T-cell (primary cell): Measurements from ENCODE around the gene NIP7. TPM values are rescaled to one million over a fixed set of nuclear protein-coding genes. Genes with fewer than 3 reads are reported as not detected.
A peak's percentile ranks its signal among the peaks of the same experiment; 100 is the strongest.

Experiments
- ATAC-seq, 4 experiments: fragments of 200-7000 bp in 3 of 4; fragments of 150-1000 bp in 1 of 4; cut with Tn5 transposase; replicated peaks in 1 of 4; 1 replicate in 3 of 4; 2 replicates in 1 of 4; pipeline ENCODE4 v1.10.0; 2021; ENCODE audit warnings: moderate library complexity in 3 of 4, mild to moderate bottlenecking in 2 of 4, moderate number of reproducible peaks in 1 of 4
- CTCF ChIA-PET, 2 donors: fragments of 300-600 bp; sonication (Branson Sonifier 250); formaldehyde crosslinking; loops; one replicate each; lab custom pipeline; 2022; ENCODE audit warnings: antibody characterized with exemption in 2 of 2; lab: Charles Lee
- POLR2A ChIA-PET, 2 donors: fragments of 300-600 bp; sonication (Branson Sonifier 250); formaldehyde crosslinking; loops; one replicate each; lab custom pipeline; 2022; ENCODE audit warnings: antibody characterized with exemption in 2 of 2; lab: Charles Lee
- DNase-seq, 35 experiments: peaks; one replicate each; pipeline versions ENCODE4 v3.0.0 to v3.0.0-alpha.2; 2013 to 2023
- H3K27ac ChIP-seq: one replicate; pipeline ENCODE4 v1.5.1; 2013; ENCODE audit warnings: low read length
- H3K27me3 ChIP-seq, 2 experiments: replicated peaks in 1 of 2; 1 replicate in 1 of 2; 2 replicates in 1 of 2; pipeline versions ENCODE4 v1.6.1 to v1.7.0; 2013; ENCODE audit warnings: low read length in 1 of 2, mixed read lengths in 1 of 2; ENCODE audit not compliant: control insufficient read depth in 2 of 2, insufficient read depth in 2 of 2; ENCODE audit errors: extremely low read depth in 1 of 2
- H3K36me3 ChIP-seq, 2 donors: 1 replicate in 1 of 2; 2 replicates in 1 of 2; pipeline versions ENCODE4 v1.6.1 to v1.7.0; 2013; ENCODE audit warnings: low read length in 1 of 2; ENCODE audit not compliant: control insufficient read depth in 2 of 2, insufficient read depth in 1 of 2; ENCODE audit errors: extremely low read depth in 1 of 2
- H3K4me1 ChIP-seq, 2 experiments: 1 replicate in 1 of 2; 2 replicates in 1 of 2; pipeline versions ENCODE4 v1.6.1 to v1.7.0; 2013; ENCODE audit warnings: low read length in 2 of 2, mixed read lengths in 1 of 2; ENCODE audit not compliant: insufficient read depth in 2 of 2, control insufficient read depth in 1 of 2; ENCODE audit errors: extremely low read depth in 1 of 2
- H3K4me3 ChIP-seq, 2 donors: 1 replicate in 1 of 2; 2 replicates in 1 of 2; pipeline versions ENCODE4 v1.5.1 to v1.7.0; 2013; ENCODE audit warnings: mild to moderate bottlenecking in 2 of 2, low read length in 1 of 2, moderate library complexity in 1 of 2; ENCODE audit not compliant: control insufficient read depth in 1 of 2; ENCODE audit errors: extremely low read depth in 1 of 2
- H3K9me3 ChIP-seq: 2 replicates; pipeline ENCODE4 v1.7.0; 2013
- H3K27ac Mint-ChIP-seq, 2 donors: one replicate each; pipeline ENCODE4 v1.8.0; 2020 to 2021; ENCODE audit warnings: mild to moderate bottlenecking in 2 of 2, mixed read lengths in 2 of 2
- H3K27me3 Mint-ChIP-seq, 2 donors: one replicate each; pipeline ENCODE4 v1.8.0; 2021 to 2022; ENCODE audit warnings: mixed read lengths in 2 of 2
- H3K36me3 Mint-ChIP-seq: one replicate; pipeline ENCODE4 v1.8.0; 2021; ENCODE audit warnings: mixed read lengths
- H3K4me1 Mint-ChIP-seq, 3 donors: one replicate each; pipeline ENCODE4 v1.8.0; 2020 to 2022; ENCODE audit warnings: mixed read lengths in 3 of 3, mild to moderate bottlenecking in 1 of 3
- H3K4me3 Mint-ChIP-seq, 3 donors: one replicate each; pipeline ENCODE4 v1.8.0; 2020 to 2022; ENCODE audit warnings: mild to moderate bottlenecking in 3 of 3, mixed read lengths in 3 of 3, moderate library complexity in 3 of 3
- H3K9me3 Mint-ChIP-seq, 3 donors: one replicate each; pipeline ENCODE4 v1.8.0; 2020 to 2022; ENCODE audit warnings: mixed read lengths in 3 of 3
- WGBS: methylation state at CpG from one replicate; pipeline ENCODE4 v1.1.5; 2013; ENCODE audit warnings: missing lambda C conversion rate; ENCODE audit not compliant: insufficient coverage; 5-methylcytosine and 5-hydroxymethylcytosine counted together
- total RNA-seq, 35 experiments: library from RNA in 6 of 35; stranded (reverse) in 6 of 35; fragments of 120-200 nt in 1 of 35; gene quantifications; one replicate each; pipeline versions ENCODE4 v1.2.1 to v1.2.4 and lab custom pipeline; 2013 to 2026

NIP7 gene
- total RNA-seq, 5 donors from 2014 or later (not counting 1 experiment from before 2014, with no cell fraction given) = 23.7 to 32.9 (median 29.6) TPM

- peaks cover 23 to 33% (median 23%) of the 10 kb centered on the region in 3 donors for H3K4me1 Mint-ChIP-seq
- WGBS = 100% methylated on average over 3 of the region's 5 CpGs
- DNase-seq (no peak), ATAC-seq (no peak)
- H3K27me3 ChIP-seq = no peaks in the 10 kb centered on the region
- H3K36me3 Mint-ChIP-seq = peaks cover 21% of the 10 kb centered on the region
- no peak overlapping the region for H3K27ac ChIP-seq
- H3K9me3 Mint-ChIP-seq = no peaks in the 10 kb centered on the region
- CTCF ChIA-PET = interaction anchor here in 1 of 2 donors (0.6 kb wide), 1 partner anchor 568 kb away, joined by 4 read pairs; no protein-coding TSS in a partner anchor
- no peak overlapping the region for H3K4me3 Mint-ChIP-seq
- H3K4me3 ChIP-seq = no peak overlapping the region
- no peak overlapping the region for H3K27ac Mint-ChIP-seq
- POLR2A ChIA-PET = interaction anchor here in 1 of 2 donors (0.6 kb wide), 1 partner anchor 37 kb away, joined by 3 read pairs; no protein-coding TSS in a partner anchor
- H3K27me3 Mint-ChIP-seq = no peaks in the 10 kb centered on the region
- peaks cover 4 to 26% of the 10 kb centered on the region in 2 donors for H3K36me3 ChIP-seq
- peaks cover 5 to 26% of the 10 kb centered on the region in 2 experiments for H3K4me1 ChIP-seq
- H3K9me3 ChIP-seq = no peaks in the 10 kb centered on the region
Measured at GRCh38 chr16:69344171-69344570, 4.6 kb downstream of the NIP7 start.

GRCh38 chr16:69345923-69346322, 6.4 kb downstream of the NIP7 start:
- DNase-seq (no peak), ATAC-seq (no peak)
- no peaks in the 10 kb centered on the region for H3K27me3 ChIP-seq
- no peak overlapping the region for H3K4me3 Mint-ChIP-seq
- H3K9me3 Mint-ChIP-seq = no peaks in the 10 kb centered on the region
- no peak overlapping the region for H3K4me3 ChIP-seq
- H3K27ac Mint-ChIP-seq = peak overlapping the region in 1 of 2 donors; percentile 64
- peaks cover 0 to 14% of the 10 kb centered on the region in 2 experiments for H3K4me1 ChIP-seq
- H3K36me3 Mint-ChIP-seq = peaks cover 18% of the 10 kb centered on the region
- no peaks in the 10 kb centered on the region for H3K9me3 ChIP-seq
- H3K27me3 Mint-ChIP-seq = no peaks in the 10 kb centered on the region
- ChIA-PET CTCF (no interaction called here), POLR2A (no interaction called here)
- peak overlapping the region; percentile 21 for H3K27ac ChIP-seq
- H3K36me3 ChIP-seq = peaks cover 5 to 26% of the 10 kb centered on the region in 2 donors
- WGBS = no CpG with 5 or more reads among the region's 4 CpGs
- peaks cover 6 to 18% (median 9%) of the 10 kb centered on the region in 3 donors for H3K4me1 Mint-ChIP-seq

- H3K9me3 Mint-ChIP-seq = no peaks in the 10 kb centered on the region
- no peak for DNase-seq
- ChIA-PET CTCF (no interaction called here), POLR2A (no interaction called here)
- no peaks in the 10 kb centered on the region for H3K9me3 ChIP-seq
- H3K4me3 Mint-ChIP-seq = no peak overlapping the region
- peaks cover 11% of the 10 kb centered on the region for H3K36me3 Mint-ChIP-seq
- H3K27me3 Mint-ChIP-seq = no peaks in the 10 kb centered on the region
- WGBS = 59% methylated on average over 3 of the region's 6 CpGs
- H3K27me3 ChIP-seq = no peaks in the 10 kb centered on the region
- no peak for ATAC-seq
- H3K27ac Mint-ChIP-seq = no peak overlapping the region
- no peak overlapping the region for H3K4me3 ChIP-seq
- no peak overlapping the region for H3K27ac ChIP-seq
- H3K4me1 ChIP-seq = peaks cover 0 to 14% of the 10 kb centered on the region in 2 experiments
- peaks cover 1 to 10% (median 2%) of the 10 kb centered on the region in 3 donors for H3K4me1 Mint-ChIP-seq
- H3K36me3 ChIP-seq = peaks cover 6 to 23% of the 10 kb centered on the region in 2 donors
Measured at GRCh38 chr16:69346683-69347082, 7.1 kb downstream of the NIP7 start.

DNA sequence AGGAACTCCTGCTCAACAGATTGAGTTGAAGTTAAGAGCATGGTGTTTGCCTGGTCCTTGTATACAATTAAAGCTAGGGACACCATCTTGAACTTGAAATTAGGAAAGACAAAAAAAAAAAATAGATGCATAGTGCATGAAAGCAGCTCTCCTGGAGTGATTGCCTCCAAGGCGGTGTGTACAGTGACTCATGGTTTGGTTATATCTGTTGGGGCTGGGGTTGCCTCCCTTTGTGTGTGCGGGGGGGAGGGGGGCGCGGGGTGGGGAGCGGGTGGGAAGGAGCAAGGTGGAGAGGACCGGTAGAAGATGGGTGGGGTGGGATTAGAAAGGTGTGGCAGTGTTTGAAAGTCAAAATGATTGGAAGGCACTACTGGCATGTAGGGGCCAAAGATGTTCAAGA, 8.7 kb downstream of the NIP7 start:
- Mint-ChIP-seq H3K9me3 (no peaks in the 10 kb centered on the region), H3K27ac (no peak overlapping the region), H3K4me3 (no peak overlapping the region), H3K27me3 (no peaks in the 10 kb centered on the region), H3K4me1 (peaks cover 0 to 7% (median 0%) of the 10 kb centered on the region in 3 donors), H3K36me3 (peaks cover 10% of the 10 kb centered on the region)
- H3K4me3 ChIP-seq = no peak overlapping the region
- H3K9me3 ChIP-seq = no peaks in the 10 kb centered on the region
- 83% methylated on average over 2 of the region's 6 CpGs for WGBS
- H3K36me3 ChIP-seq = peaks cover 6 to 16% of the 10 kb centered on the region in 2 donors
- DNase-seq = no peak
- H3K4me1 ChIP-seq = peaks cover 0 to 14% of the 10 kb centered on the region in 2 experiments
- POLR2A ChIA-PET = no interaction called here
- no peak overlapping the region for H3K27ac ChIP-seq
- CTCF ChIA-PET = no interaction called here
- H3K27me3 ChIP-seq = no peaks in the 10 kb centered on the region
- ATAC-seq = no peak

- H3K4me3 ChIP-seq = no peak overlapping the region
- WGBS = 100% methylated on average over 3 of the region's 10 CpGs
- Mint-ChIP-seq H3K4me3 (no peak overlapping the region), H3K36me3 (peaks cover 11% of the 10 kb centered on the region), H3K27ac (peak overlapping the region; percentile 6 to 22), H3K27me3 (no peaks in the 10 kb centered on the region), H3K9me3 (no peaks in the 10 kb centered on the region), H3K4me1 (peaks cover 0 to 7% (median 0%) of the 10 kb centered on the region in 3 donors)
- DNase-seq (no peak), ATAC-seq (no peak)
- H3K4me1 ChIP-seq = peaks cover 0 to 14% of the 10 kb centered on the region in 2 experiments
- POLR2A ChIA-PET = no interaction called here
- no peak overlapping the region for H3K27ac ChIP-seq
- no peaks in the 10 kb centered on the region for H3K9me3 ChIP-seq
- CTCF ChIA-PET = no interaction called here
- H3K27me3 ChIP-seq = no peaks in the 10 kb centered on the region
- H3K36me3 ChIP-seq = peaks cover 6 to 7% of the 10 kb centered on the region in 2 donors
Measured at GRCh38 chr16:69349536-69349935, 10.0 kb downstream of the NIP7 start.

- Mint-ChIP-seq H3K27me3 (no peaks in the 10 kb centered on the region), H3K27ac (no peak overlapping the region), H3K36me3 (peaks cover 14% of the 10 kb centered on the region), H3K4me1 (peaks cover 0 to 7% (median 0%) of the 10 kb centered on the region in 3 donors), H3K4me3 (no peak overlapping the region), H3K9me3 (no peaks in the 10 kb centered on the region)
- CTCF ChIA-PET = interaction anchor here in 1 of 2 donors (0.6 kb wide), 1 partner anchor 24 kb away, joined by 6 read pairs; no protein-coding TSS in a partner anchor
- H3K27me3 ChIP-seq = no peaks in the 10 kb centered on the region
- WGBS = 100% methylated on average over 3 of the region's 6 CpGs
- no peaks in the 10 kb centered on the region for H3K9me3 ChIP-seq
- H3K4me3 ChIP-seq = no peak overlapping the region
- H3K4me1 ChIP-seq = peaks cover 0 to 10% of the 10 kb centered on the region in 2 experiments
- peaks cover 6 to 16% of the 10 kb centered on the region in 2 donors for H3K36me3 ChIP-seq
- POLR2A ChIA-PET = no interaction called here
- no peak for ATAC-seq
- no peak overlapping the region for H3K27ac ChIP-seq
- no peak for DNase-seq
Measured at GRCh38 chr16:69350536-69351133, 11.1 kb downstream of the NIP7 start.
